GM18907 (cell line): ENCODE data around the gene DLL1.

Source experiments
- ATAC-seq: cut with Tn5 transposase; IDR thresholded peaks from one replicate; pipeline ENCODE4 v1.9.1; 2021; ENCODE audit warnings: mild to moderate bottlenecking, moderate library complexity; ENCODE audit not compliant: unreplicated experiment

Gene DLL1

DNA sequence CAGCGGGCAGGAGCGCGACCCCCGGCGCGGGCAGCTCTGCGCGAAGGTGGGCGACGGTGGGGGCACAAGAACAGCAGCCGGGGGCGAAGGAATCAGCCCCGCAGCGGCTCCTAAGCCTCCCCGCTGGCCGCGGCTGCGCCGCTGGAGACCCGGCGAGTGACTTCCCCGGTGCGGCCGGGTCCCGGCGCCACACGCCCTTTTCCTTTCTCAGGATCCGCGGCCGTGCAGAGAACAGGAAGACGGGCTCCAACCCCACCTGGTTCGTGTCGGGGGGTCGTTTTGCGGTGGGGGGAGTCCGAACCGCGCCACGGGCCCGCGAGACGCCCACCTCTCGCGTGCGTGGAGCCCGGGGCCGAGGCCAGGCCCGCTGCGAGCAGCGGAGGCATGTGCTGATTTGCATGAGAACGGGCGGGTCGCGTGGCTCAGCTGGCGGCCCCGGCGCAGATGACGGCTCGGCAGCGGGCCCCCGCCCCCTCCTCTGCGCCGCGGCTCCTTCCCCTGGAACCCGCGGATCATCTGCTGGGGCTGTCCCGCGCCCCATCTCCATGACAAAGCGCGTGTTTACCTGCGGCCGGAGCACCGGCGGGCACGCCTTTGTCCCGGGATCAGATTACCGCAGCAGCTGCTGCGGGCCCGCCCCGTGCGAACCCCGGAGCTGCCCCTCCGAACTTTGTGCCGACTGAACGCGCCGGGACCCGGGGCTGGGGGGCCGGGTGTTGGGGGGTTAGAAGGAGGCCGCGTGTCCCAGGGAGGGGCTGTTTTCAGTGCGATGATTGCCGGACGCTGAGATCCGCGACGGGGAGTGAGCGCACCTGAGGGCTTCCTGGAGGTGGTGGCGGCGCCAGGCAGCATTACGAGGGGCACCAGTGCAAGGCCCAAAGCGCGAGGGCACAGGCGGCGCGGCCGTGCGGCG, 4.9 kb upstream of the DLL1 start:
- peak; percentile 45 for ATAC-seq

DNA sequence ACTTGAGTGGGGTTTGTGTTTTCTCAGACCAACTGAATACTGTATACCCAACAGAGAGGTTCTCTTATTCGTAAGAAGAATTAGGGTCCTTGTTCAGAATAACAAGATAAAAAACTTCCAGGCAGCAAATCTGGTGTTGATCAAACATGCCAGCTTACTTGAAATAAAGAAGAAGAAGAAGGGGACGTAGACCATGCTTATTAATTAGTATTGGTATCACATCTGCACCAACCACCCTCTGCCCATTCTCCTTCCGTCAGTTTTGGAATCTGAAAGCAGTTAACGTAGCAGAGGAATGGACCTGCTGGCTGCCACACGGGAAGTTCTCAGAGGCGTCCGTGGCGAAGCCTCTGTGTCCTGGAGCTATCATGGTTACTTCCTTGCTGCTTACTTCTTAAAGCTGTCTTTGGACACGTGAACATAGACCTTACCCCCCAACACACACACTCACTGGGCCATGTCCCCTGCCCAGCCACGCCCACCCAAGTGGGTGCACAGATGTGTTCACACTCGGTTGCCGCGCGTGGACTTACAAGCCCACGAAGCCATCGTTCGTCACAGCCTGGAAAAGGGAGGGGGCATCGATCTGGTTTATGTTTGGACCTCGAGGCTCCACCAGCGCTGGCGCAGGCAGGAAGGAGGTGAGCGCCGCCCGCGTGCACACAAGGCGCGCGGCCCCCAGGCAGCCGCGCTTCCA, 4.1 kb upstream of the DLL1 start:
- no peak for ATAC-seq

DNA sequence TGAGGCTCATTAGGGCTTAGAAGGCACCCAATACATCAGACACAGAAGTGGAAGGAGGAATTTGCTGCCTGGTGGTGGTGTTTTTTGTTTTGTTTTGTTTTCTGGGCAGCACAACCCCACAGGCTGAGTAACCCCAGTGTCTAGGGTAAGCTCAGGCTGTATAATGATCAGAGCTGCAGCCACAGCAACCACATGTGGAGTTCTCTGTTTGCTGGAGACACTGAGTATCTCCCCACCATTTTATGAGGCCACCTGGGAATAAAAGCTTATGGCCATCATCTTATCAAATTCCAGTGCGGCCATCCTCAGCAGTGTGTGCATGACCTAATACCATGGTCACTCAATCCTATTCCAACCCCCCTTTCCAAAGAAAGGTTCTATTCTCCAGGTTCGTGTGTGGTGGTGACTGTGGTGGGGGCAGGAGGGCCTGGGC, 3.4 kb upstream of the DLL1 start:
- no peak for ATAC-seq

DNA sequence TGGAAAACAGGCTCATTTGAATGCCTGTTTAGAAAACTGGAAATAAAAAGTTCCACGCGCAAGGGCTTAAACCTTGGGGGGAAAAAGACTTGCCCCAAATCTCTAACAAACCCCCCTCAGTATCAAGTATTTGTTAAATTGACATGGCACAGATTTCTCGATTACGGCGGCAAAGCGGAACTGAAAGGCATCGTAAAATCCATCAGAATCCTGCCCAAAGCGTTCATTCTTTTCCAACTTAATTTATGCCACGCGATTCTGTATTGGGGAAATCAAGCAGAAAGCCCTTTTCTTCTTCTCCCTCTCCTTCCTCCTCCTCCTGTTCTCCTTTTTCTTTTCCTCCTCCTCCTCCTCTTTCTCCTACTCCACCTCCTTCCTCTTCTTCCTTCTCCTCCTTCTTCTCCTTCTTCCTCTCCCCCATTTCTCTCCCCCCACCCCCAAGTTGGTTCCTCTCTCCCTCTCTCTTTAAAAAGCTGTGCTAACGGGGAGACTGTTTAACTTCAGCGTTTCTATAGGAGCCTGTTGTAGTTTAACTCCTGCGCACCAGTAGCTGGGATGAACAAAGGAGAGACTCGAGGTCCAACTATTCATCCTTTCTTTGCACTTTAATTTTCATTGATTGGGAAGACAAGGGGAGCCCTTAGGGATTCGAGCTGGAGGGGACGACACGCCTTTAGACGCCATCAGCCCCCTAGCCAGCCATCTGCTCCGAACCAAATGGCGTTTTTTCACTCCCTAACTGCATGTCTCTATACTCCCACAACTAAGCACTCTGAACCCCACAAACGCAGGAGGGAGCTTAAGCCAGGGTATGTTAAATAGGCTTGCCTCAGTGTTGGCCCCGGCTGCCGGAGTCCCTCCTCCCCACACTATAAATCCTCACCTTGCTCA, 2.7 kb upstream of the DLL1 start:
- no peak for ATAC-seq

DNA sequence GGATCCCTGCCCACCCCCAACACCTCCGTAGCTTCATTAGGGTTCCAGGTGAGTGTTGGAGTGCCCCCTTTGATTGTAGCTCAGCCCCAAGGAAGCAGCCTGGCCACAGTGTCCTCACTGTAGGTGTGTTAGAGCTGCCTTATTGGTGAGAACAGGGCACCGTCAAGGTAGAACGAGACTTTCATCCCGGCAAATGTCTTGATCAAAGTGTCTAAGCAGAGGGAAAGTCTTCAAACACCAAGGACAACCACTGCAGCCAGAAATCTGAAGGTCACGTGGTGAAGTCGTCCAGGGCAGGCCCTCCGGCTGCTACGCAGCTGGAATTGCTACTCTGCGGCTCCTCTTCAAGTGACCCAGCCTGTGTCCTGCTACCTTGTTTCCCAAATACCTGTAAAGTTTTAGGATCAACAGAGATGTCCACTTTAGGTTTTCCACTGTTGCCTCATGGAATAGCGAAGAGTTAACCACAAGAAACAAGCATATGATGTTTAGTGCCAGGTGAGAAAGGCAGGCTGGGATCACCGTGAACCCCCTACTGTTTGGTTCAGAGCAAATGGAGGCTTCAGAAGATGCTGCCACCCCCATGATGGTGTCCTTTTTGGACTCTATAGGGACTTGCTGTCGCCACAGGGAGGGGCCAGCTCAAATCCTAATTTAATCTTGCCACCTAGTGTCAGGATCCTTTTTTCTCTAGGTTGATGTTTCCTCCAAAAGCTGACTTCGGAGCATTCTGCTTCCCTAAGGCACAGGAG, 1.7 kb upstream of the DLL1 start:
- no peak for ATAC-seq

DNA sequence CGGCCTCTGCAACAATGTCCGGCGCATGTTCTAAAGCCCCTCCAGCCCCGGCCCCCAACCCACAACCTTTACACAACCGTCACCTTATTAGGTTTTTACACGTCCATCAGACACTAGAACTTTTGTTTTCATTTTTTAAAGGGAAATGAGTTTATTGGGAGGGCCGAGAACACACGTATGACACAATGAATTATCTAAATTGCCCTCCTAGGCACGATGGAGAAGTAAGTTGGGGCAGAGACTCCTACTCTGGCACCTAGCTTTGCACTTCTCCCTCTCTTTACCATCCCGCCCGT, 1.2 kb upstream of the DLL1 start:
- no peak for ATAC-seq

DNA sequence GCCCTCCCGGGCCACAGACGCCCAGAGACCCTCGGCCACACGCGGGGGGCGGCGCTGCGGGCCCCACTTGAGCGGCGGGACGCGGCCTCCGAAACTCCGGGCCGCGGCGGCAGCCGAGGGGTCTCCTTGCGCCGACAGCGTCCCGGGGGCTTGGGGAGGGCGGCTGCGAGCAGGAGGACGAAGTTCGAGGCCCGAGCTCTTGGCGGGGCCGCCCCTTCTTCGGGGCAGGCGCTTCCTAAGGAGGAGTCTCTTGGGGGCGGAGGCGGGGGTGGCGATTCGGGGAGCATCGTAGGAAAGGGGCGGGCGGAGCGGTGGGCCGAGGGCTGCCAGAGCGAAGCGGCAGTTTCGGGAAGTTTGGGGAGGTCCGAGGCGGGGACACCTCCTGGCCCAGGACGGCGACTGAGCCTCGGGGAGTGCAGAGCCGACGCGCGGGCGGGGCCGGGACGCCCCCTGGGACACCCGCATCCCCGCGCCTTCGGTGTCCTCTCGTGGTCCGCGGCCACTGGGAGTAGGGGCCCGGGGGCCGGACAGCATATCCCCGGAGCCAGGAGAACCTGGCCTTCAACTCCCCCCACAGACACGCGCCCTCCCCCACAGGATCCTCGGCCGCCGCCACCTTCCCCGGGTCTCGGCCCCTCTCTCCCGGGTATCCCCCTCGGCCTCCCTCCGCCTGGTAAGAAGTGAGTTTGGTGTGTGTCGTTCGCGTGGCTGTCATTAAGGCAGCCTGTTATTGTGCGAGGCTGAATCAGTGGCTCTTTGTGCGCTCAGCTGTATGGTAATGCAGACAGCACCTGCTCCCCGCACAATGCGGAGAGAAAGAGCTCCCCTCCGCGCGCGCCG, 613 bp upstream of the DLL1 start:
- peak; percentile 39 for ATAC-seq

DNA sequence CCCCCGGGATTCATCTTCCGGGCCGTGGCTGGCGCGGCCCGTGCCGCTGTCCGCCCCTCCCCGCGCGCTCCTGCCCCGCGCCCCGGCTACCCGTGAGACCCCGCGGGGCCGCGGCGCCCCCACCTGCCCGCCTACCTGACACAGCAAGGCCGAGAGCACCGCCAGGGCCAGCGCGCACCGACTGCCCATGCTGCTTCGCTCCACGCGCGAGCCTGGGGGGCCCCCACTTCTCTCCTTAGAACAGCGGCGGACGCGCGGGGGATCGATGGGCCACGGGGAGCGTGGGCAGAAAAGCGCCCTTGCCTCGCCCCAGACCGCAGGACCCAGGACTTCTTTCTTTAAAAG, 955 bp downstream of the DLL1 start:
- no peak for ATAC-seq

DNA sequence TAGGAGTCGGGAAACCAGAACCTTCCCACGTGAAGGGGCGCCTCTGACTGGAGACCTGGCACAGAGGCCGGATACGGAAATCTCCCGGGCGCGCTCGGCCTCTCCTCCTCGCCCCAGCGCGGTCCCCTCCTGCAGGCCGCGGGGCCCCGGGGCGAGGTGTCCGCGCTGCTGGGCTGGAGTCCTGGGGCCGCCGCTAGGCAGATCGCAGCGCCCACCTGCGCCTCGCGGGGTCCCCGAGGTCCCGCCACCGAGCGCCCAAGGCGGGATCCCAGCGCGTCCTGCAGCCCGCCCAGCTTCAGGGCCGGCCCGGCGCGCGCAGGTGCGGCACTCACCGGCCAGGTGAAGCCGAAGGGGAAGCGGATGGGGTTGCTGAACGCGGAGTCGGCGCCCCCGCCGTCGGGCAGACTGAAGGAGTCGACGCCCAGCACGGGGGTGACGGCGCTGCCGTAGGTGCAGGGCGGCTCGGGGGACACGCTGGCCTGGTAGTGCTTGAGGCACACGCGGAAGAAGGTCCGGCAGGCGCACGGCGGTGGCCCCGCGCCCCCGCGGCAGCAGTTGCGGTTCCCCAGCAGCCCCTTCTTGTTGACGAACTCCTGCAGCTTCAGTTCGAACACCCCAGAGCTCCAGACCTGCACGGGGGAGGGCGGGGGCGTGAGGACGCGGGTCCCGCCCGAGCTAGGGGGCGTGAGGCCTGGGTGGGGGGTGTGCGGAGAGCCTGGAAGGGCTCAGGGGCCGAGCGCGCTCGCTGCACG, 1.5 kb downstream of the DLL1 start:
- no peak for ATAC-seq

DNA sequence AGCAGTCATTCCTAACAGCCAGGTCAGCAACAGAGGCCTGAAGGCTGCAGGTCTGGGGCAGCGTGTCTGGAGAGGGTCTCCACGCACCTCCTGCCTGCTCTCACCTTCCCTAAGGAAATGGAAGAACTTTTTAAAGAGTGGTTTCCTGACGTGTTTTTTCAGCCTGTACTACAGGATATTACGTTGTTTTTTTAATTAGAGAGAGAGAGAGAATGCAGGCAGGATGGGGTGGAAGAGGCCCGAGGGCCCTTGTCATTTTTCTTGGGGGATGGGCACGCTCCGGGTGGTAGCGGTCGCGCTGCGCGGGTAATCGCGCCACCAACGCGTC, 2.1 kb downstream of the DLL1 start:
- no peak for ATAC-seq

DNA sequence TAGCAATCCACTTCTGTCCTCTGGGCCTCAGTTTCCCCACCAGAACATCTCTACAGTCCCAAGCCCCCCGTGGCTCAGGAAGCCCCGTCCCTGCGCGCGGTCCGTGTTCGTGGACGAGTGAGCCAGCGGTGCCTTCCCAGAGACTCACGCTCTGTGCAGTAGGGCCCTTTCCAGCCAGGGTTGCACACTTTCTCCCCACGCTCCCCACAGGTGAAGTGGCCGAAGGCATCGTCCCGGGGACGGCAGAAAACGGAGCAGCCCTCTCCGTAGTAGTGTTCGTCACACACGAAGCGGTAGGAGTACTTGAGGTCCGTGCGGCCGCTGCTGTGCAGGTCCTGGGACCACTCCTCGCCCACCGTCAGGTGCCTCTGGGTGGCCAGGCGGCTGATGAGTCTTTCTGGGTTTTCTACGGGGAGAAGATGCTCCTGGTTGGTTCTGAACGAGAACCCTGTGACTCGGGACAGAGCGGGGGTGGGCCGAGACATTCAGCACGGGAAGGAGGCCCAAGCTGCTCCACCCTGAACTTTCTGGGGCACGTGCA, 2.7 kb downstream of the DLL1 start:
- ATAC-seq = no peak

DNA sequence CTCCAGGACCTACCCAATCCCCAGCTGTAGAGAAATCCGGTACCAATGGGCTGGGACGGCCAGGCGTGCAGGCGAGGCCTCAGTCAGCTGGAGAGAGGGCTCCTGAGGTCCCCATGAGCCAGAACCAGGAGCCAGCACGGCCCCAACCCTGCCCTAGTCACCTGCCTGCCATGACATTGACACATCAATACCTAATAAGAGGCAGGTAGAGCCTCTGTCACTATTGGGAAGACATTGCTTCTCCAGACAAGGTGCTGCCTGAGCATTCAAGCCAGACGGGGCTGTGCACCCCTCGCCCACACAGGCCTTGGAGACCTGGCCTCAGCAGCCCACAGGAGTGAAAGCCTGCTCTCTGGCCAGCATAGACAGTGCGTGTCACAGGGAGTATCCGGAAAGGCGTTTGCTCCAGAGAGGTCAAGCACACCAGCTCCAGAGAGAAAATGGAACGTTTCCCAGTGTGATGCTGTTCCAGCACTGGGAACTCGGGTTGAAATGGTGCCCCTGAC, 3.5 kb downstream of the DLL1 start:
- no peak for ATAC-seq

DNA sequence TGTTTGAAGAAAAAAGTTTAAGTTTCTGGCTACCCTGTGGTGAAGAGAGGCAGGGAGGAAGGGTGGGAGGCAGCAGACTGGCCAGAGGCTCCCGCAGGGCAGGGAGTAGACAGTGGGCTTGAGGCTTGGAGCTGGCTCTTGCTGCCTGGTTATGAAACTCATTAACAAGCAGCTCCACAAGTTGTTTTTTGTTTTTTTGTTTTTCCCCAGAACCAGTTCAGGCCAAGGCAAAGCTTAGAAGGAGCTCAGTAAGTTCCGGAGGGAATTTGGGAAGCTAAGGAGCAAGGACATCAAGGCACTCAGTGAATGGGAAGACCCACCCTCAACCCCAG, 4.0 kb downstream of the DLL1 start:
- no peak for ATAC-seq

DNA sequence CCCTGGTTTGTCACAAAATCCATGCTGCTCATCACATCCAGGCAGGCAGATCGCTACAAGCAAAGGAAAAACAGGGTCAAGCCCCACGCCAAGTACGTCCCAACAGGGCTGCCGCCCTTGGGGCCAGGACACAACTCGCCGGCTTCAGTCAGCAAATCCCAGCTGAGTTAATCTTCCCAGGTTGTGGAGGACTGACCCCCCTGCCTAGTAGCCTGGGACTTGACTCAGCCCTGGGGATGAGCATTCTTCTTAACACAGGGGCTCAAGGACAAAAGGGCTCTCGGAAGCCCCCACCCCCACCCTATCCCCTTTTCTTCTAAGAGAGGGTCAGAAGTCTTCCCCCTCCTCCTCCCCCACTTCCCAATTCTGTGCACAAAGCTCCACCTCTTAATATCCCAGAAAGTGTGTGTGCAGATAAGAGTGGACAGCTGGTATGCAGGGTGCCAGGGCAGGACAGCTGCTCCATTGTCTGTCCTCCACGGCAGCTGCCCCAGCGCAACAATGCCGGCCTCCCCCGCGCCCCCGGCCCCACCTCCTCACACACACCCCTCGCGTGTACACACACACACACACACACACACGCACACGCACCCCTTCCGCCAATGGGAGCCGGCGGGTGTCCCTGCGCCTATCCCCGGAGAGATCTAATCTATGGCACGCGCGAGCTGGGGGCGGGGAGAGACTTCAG, 4.5 kb downstream of the DLL1 start:
- no peak for ATAC-seq

DNA sequence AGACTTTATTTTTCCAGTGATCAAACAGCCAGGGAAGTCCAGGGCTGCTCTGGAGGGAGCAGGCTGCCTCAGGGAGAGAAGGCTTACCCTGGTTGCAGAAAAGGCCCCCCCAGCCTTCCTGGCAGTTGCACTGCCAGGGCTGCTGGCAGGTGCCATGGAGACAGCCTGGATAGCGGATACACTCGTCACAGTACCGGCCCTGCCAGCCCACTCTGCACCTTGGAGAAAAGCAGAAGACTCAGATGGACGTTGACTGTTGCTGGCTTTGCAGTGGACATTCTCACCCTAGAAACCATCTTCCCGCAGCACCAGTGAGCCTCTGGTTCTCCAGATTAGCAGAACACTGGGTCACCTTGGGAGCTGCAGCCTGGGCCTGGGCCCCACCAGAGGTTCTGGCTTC, 5.4 kb downstream of the DLL1 start:
- no peak for ATAC-seq

DNA sequence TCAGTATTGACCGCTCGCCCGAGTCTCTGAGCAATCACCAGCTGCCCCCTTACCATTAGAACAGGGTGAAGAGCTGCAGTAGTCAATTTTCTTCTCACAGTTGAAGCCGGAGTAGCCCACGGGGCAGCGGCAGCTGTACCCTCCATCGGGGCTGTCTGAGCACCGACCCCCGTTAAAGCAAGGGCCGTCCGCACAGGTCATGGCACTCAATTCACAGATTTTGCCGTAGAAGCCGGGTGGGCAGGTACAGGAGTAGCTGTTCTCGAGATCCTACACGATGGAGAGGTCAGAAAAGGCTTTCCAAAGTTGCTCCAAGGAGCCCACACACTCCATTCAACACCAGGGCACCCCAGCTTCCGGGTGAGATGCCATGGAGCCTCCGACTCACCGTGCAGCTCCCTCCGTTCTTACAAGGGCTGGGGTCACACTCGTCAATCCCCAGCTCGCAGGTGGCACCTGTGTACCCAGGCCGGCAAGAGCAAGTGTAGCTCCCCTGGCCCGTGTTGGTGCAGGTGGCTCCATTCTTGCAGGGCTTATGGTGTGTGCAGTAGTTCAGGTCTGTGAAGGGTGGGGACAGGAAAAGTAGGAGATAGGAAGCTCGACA, 5.9 kb downstream of the DLL1 start:
- no peak for ATAC-seq

DNA sequence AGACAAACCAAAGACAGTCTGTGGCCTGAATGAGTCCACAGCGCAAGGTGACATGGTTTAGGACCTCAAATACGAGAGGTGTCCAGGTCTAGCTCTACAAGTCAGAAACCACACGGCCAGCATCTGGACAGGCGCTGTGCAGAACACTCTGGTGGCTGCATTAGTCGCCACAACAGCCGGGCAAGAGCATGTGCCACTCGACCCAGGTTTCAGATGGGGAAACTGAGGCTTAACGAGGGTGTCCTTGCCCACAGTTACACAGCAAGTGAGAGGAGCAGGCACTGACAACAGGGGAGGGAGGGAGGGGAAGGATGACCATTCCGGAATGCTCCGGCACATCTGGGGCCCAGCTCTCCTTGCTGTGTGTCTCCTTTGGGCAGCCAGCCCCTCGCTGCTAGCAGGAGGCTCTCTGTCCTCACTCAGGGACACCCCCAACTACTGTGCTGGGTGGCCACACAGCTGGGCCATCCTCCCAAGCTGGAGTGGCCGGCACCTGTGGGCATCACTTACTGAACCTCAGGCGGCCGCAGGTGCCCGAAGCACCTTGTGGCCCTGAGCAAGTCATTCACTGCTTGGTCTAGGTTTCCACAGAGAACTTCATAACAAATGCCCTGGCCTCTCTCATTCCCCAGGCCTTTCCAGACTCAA, 6.6 kb downstream of the DLL1 start:
- no peak for ATAC-seq
